PFSK-1 (cell line): ENCODE data around the gene ZNF775.

Experiments
- POLR2AphosphoS5 ChIP-seq: IDR thresholded peaks from 2 replicates; pipeline ENCODE4 v1.6.1; 2012; ENCODE audit warnings: low read depth, mild to moderate bottlenecking, control low read depth, low read length, moderate library complexity
- TAF1 ChIP-seq: IDR thresholded peaks from 2 replicates; pipeline ENCODE4 v1.6.1; 2012; ENCODE audit warnings: low read length, control low read depth, borderline replicate concordance; ENCODE audit not compliant: insufficient read depth
- TF ChIP-seq, protein P1 (sequence below), 2 experiments: IDR thresholded peaks; 2 replicates each; pipeline versions ENCODE4 v1.6.1 to v1.8.0; 2011 to 2012; ENCODE audit warnings: low read depth in 2 of 2, low read length in 2 of 2, control low read depth in 1 of 2, inconsistent platforms in 1 of 2, mild to moderate bottlenecking in 1 of 2, moderate library complexity in 1 of 2; ENCODE audit not compliant: insufficient read depth in 1 of 2

GRCh38 chr7:150333659-150334058 lies 45.5 kb upstream of the ZNF775 start:
- TF ChIP-seq TAF1 (no peak), POLR2AphosphoS5 (no peak)
- TF ChIP-seq, protein P1, sequence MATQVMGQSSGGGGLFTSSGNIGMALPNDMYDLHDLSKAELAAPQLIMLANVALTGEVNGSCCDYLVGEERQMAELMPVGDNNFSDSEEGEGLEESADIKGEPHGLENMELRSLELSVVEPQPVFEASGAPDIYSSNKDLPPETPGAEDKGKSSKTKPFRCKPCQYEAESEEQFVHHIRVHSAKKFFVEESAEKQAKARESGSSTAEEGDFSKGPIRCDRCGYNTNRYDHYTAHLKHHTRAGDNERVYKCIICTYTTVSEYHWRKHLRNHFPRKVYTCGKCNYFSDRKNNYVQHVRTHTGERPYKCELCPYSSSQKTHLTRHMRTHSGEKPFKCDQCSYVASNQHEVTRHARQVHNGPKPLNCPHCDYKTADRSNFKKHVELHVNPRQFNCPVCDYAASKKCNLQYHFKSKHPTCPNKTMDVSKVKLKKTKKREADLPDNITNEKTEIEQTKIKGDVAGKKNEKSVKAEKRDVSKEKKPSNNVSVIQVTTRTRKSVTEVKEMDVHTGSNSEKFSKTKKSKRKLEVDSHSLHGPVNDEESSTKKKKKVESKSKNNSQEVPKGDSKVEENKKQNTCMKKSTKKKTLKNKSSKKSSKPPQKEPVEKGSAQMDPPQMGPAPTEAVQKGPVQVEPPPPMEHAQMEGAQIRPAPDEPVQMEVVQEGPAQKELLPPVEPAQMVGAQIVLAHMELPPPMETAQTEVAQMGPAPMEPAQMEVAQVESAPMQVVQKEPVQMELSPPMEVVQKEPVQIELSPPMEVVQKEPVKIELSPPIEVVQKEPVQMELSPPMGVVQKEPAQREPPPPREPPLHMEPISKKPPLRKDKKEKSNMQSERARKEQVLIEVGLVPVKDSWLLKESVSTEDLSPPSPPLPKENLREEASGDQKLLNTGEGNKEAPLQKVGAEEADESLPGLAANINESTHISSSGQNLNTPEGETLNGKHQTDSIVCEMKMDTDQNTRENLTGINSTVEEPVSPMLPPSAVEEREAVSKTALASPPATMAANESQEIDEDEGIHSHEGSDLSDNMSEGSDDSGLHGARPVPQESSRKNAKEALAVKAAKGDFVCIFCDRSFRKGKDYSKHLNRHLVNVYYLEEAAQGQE (IDR thresholded peaks at IDR 0.05; ENCODE audit: insufficient read depth in 1 of 2, low read depth in 2 of 2, low read length in 2 of 2), result no peak
